Sigmoid colon (tissue), 4 donors: ENCODE measurements around the gene SPOCK2.

Experiments
- CTCF ChIP-seq, 4 experiments: fragments of 450-650 bp in 3 of 4; fragments of 200-600 bp in 1 of 4; IDR thresholded peaks; one replicate each; pipeline ENCODE4 v1.5.1; 2016 to 2019; ENCODE audit warnings: antibody characterized with exemption in 4 of 4, mild to moderate bottlenecking in 3 of 4, moderate library complexity in 2 of 4
- EP300 ChIP-seq, 4 donors: sonication (generic); formaldehyde crosslinking; IDR thresholded peaks; one replicate each; pipeline ENCODE4 v1.6.1; 2017; ENCODE audit warnings: antibody characterized with exemption in 4 of 4

DNA sequence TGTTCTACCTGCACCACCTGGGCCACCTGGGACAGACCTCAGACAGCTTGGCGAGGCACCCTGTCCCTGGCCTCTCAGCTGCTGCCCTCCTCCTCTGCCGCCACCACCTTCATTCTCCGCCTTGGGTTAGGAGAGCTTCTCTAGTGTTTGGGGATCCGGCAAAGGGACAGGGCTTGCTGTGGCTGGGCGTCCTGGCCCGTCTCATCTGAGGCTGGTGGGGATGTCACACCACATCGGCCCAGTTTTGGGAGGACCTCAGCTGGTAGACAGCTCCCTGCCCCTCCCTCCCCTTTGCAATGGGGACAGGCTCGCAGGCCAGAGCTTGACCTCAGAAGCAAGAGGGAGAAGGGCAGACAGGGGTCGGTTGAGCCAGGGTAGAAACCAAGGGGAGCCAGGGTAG, 26.4 kb downstream of the SPOCK2 start:
- TF ChIP-seq CTCF (IDR thresholded peaks at IDR 0.05) (no peak), EP300 (IDR thresholded peaks at IDR 0.05) (no peak)
